Osteocyte (in vitro differentiated cells): ENCODE measurements around the gene RAB8B. TPM values are rescaled to one million over a fixed set of nuclear protein-coding genes. Genes with fewer than 3 reads are reported as not detected.

Experiments
- DNase-seq: peaks from one replicate; pipeline ENCODE4 v3.0.0; 2021; ENCODE audit warnings: mixed read lengths; ENCODE audit not compliant: unreplicated experiment; ENCODE audit errors: extremely low spot score
- H3K27ac Mint-ChIP-seq: one replicate; pipeline ENCODE4 v1.8.0; 2021; ENCODE audit warnings: mild to moderate bottlenecking, mixed read lengths; ENCODE audit not compliant: unreplicated experiment
- H3K27me3 Mint-ChIP-seq: one replicate; pipeline ENCODE4 v1.8.0; 2021; ENCODE audit warnings: mixed read lengths; ENCODE audit not compliant: unreplicated experiment
- H3K36me3 Mint-ChIP-seq: one replicate; pipeline ENCODE4 v1.8.0; 2021; ENCODE audit warnings: mixed read lengths; ENCODE audit not compliant: unreplicated experiment
- H3K4me1 Mint-ChIP-seq: one replicate; pipeline ENCODE4 v1.8.0; 2021; ENCODE audit warnings: mixed read lengths; ENCODE audit not compliant: unreplicated experiment
- H3K4me3 Mint-ChIP-seq: one replicate; pipeline ENCODE4 v1.8.0; 2021; ENCODE audit warnings: mild to moderate bottlenecking, moderate library complexity, mixed read lengths; ENCODE audit not compliant: unreplicated experiment
- H3K9me3 Mint-ChIP-seq: one replicate; pipeline ENCODE4 v1.8.0; 2021; ENCODE audit warnings: mixed read lengths; ENCODE audit not compliant: unreplicated experiment
- CTCF ChIP-seq: fragments of 200-600 bp; sonication (generic); IDR thresholded peaks from 2 replicates; pipeline ENCODE4 v1.5.0; 2021; ENCODE audit warnings: antibody characterized with exemption, mild to moderate bottlenecking, moderate library complexity
- long read RNA-seq: library from polyadenylated mRNA; unstranded; transcript quantifications from one replicate; pipeline ENCODE4 v2.0.0, GENCODE V29; 2021
- total RNA-seq: library from RNA; stranded (reverse); gene quantifications from 2 replicates; pipeline ENCODE4 v1.2.1, GENCODE V29; 2021

The RAB8B gene
- 27.9 and 29.8 TPM in 2 replicates for total RNA-seq
- long read RNA-seq, full-length matches to known transcripts: 27 of 43 reads
- long read RNA-seq, partial matches to known transcripts: 8 of 43 reads
- long read RNA-seq, other reads (novel, unspliced or antisense): 8 of 43 reads

GRCh38 chr15:63188926-63189871 lies at the start of gene RAB8B:
TSS of gene RAB8B (plus strand) at chr15:63189606. CDS start at chr15:63189625, 19 bp downstream.
- Mint-ChIP-seq H3K36me3 (no peaks in the 10 kb centered on the region), H3K27ac (peak within 1 kb of the TSS; percentile 97), H3K4me1 (peaks cover 62% of the 10 kb centered on the region), H3K9me3 (no peaks in the 10 kb centered on the region), H3K4me3 (peak within 1 kb of the TSS; percentile 76), H3K27me3 (no peaks in the 10 kb centered on the region)
- peak; percentile 99 for DNase-seq
- TF ChIP-seq CTCF: no peak

DNA sequence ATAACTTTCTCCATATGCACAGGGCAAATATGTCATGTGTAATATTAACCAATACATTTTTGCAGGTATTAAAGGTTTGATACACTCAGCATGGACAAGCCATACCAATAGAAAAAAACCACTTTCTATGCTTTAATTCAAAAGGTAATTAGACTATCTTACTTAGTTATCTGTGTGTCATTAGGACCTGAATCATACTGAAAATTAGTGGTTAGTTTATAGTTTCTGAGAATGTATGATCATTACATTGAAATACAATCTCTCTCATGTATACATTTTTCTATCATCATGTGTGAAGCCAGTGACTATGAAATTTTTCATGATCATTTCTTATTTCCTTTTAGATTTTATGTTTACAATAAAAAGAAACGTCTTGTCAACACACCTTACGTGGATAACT lies 48.5 kb upstream of the RAB8B start:
- Mint-ChIP-seq H3K27ac (no peak overlapping the region), H3K36me3 (peaks cover 17% of the 10 kb centered on the region), H3K9me3 (peaks cover 12% of the 10 kb centered on the region), H3K4me3 (no peak overlapping the region), H3K4me1 (peaks cover 9% of the 10 kb centered on the region), H3K27me3 (no peaks in the 10 kb centered on the region)
- DNase-seq: no peak
- TF ChIP-seq CTCF: no peak

DNA sequence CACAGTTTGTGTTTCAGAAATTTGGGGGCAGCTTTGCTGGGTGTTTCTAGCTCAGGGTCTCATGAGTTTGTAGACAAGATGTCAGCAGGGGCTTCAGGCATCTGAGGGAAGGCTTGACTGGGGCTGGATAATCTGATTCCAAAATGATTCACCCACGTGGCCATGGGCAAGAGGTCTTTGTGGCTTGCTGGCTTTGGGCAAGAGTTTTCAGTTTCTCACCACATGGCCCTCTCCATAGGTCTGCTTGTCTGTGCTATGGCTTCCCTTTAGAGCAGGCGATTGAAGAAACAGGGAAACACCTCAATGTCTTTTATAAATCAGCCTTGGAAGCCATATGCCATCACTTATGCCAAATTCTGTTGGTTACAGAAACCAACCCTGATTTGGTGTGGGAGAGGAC lies 44.0 kb upstream of the RAB8B start:
- Mint-ChIP-seq H3K27ac (no peak overlapping the region), H3K4me3 (no peak overlapping the region), H3K27me3 (no peaks in the 10 kb centered on the region), H3K4me1 (peaks cover 4% of the 10 kb centered on the region), H3K36me3 (peaks cover 30% of the 10 kb centered on the region), H3K9me3 (peaks cover 12% of the 10 kb centered on the region)
- no peak for TF ChIP-seq CTCF
- DNase-seq: no peak

- Mint-ChIP-seq H3K27ac (no peak overlapping the region), H3K4me1 (peaks cover 4% of the 10 kb centered on the region), H3K9me3 (peaks cover 12% of the 10 kb centered on the region), H3K27me3 (no peaks in the 10 kb centered on the region), H3K36me3 (peaks cover 32% of the 10 kb centered on the region), H3K4me3 (no peak overlapping the region)
- TF ChIP-seq CTCF: peak; percentile 32
- no peak for DNase-seq
Measured at GRCh38 chr15:63146684-63147083, 42.7 kb upstream of the RAB8B start.

GRCh38 chr15:63151665-63152064 lies 37.7 kb upstream of the RAB8B start:
- TF ChIP-seq CTCF: no peak
- peaks cover 20% of the 10 kb centered on the region for H3K4me1 Mint-ChIP-seq
- H3K36me3 Mint-ChIP-seq: peaks cover 37% of the 10 kb centered on the region
- H3K9me3 Mint-ChIP-seq: no peaks in the 10 kb centered on the region
- no peak for DNase-seq
- H3K27me3 Mint-ChIP-seq: no peaks in the 10 kb centered on the region
- H3K27ac Mint-ChIP-seq: no peak overlapping the region
- H3K4me3 Mint-ChIP-seq: no peak overlapping the region
